ENCODE data around the gene CNTNAP4.

CNTNAP4 gene

GRCh38 chr16:76389126-76389525 lies 111.9 kb downstream of the CNTNAP4 start:
- Mint-ChIP-seq H3K27me3 (no peaks in the 10 kb centered on the region), H3K36me3 (no peaks in the 10 kb centered on the region), H3K9me3 (no peaks in the 10 kb centered on the region), H3K27ac (no peak overlapping the region), H3K4me3 (no peak overlapping the region), H3K4me1 (no peaks in the 10 kb centered on the region)
- DNase-seq (ENCODE audit: low spot score in 2 of 2) (no peak), ATAC-seq (ENCODE audit: low read depth) (no peak)

GRCh38 chr16:76390476-76390875 lies 113.3 kb downstream of the CNTNAP4 start:
- no peaks in the 10 kb centered on the region for H3K27me3 Mint-ChIP-seq
- DNase-seq (ENCODE audit: low spot score in 2 of 2) = no peak
- H3K4me1 Mint-ChIP-seq = no peaks in the 10 kb centered on the region
- H3K27ac Mint-ChIP-seq = no peak overlapping the region
- no peaks in the 10 kb centered on the region for H3K9me3 Mint-ChIP-seq
- ATAC-seq (ENCODE audit: low read depth) = no peak
- no peaks in the 10 kb centered on the region for H3K36me3 Mint-ChIP-seq
- H3K4me3 Mint-ChIP-seq = no peak overlapping the region

- no peaks in the 10 kb centered on the region for H3K27me3 Mint-ChIP-seq
- no peaks in the 10 kb centered on the region for H3K4me1 Mint-ChIP-seq
- no peaks in the 10 kb centered on the region for H3K36me3 Mint-ChIP-seq
- no peak overlapping the region for H3K27ac Mint-ChIP-seq
- no peak for ATAC-seq (ENCODE audit: low read depth)
- DNase-seq (ENCODE audit: low spot score in 2 of 2) = no peak
- peaks cover 4% of the 10 kb centered on the region for H3K9me3 Mint-ChIP-seq
- H3K4me3 Mint-ChIP-seq = no peak overlapping the region
Measured at GRCh38 chr16:76396977-76397376, 119.8 kb downstream of the CNTNAP4 start.

DNA sequence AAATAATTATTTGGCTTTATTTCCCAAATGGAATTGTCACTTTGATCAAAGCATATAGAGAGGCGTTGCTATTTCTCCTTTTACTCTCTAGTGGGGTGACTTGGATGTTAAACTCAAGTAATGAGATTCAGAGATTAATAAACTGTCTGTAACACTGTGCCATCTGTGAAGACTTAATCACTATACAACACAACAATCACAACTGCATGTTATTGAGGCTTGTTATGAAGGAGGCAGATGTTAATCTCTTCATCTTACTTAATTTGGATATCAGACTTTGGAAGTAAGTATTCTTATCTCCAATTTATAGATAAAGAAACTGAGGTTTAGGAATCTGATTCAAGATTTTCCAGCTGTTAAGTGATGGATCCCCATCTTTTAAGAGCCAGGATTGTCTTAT lies 132.5 kb downstream of the CNTNAP4 start:
- Mint-ChIP-seq H3K9me3 (peaks cover 2% of the 10 kb centered on the region), H3K4me3 (no peak overlapping the region), H3K4me1 (no peaks in the 10 kb centered on the region), H3K27ac (no peak overlapping the region), H3K27me3 (no peaks in the 10 kb centered on the region), H3K36me3 (no peaks in the 10 kb centered on the region)
- ATAC-seq (ENCODE audit: low read depth) = no peak
- no peak for DNase-seq (ENCODE audit: low spot score in 2 of 2)

- Mint-ChIP-seq H3K4me3 (no peak overlapping the region), H3K9me3 (peaks cover 2% of the 10 kb centered on the region), H3K27ac (no peak overlapping the region), H3K27me3 (no peaks in the 10 kb centered on the region), H3K36me3 (no peaks in the 10 kb centered on the region), H3K4me1 (no peaks in the 10 kb centered on the region)
- no peak for ATAC-seq (ENCODE audit: low read depth)
- DNase-seq (ENCODE audit: low spot score in 2 of 2) = no peak
Measured at GRCh38 chr16:76421571-76421970, 144.4 kb downstream of the CNTNAP4 start.

DNA sequence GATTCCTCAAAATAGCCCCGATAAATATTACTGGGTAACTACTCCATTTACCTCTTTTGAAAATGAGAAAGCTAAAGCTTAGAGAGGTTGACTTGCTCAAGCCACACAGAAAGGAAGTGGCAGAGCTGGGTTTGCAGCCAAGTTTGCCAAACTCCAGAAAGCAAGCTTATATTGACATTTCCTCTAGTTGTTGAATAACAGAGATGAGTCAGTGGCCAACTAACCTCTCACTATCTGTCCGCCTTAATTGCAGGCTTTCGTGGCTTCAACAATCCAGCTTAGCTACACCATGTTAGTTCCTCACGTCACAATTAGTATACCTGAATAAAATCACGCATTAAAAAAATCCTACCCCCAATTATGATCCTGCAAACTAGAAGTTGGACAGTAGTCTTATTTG lies 151.7 kb downstream of the CNTNAP4 start:
- no peaks in the 10 kb centered on the region for H3K36me3 Mint-ChIP-seq
- no peak for DNase-seq (ENCODE audit: low spot score in 2 of 2)
- H3K9me3 Mint-ChIP-seq = no peaks in the 10 kb centered on the region
- ATAC-seq (ENCODE audit: low read depth) = no peak
- H3K27ac Mint-ChIP-seq = no peak overlapping the region
- H3K4me3 Mint-ChIP-seq = no peak overlapping the region
- no peaks in the 10 kb centered on the region for H3K4me1 Mint-ChIP-seq
- H3K27me3 Mint-ChIP-seq = no peaks in the 10 kb centered on the region

- DNase-seq (ENCODE audit: low spot score in 2 of 2) (no peak), ATAC-seq (ENCODE audit: low read depth) (no peak)
- Mint-ChIP-seq H3K27ac (no peak overlapping the region), H3K4me1 (no peaks in the 10 kb centered on the region), H3K9me3 (peaks cover 2% of the 10 kb centered on the region), H3K4me3 (no peak overlapping the region), H3K27me3 (no peaks in the 10 kb centered on the region), H3K36me3 (no peaks in the 10 kb centered on the region)
Measured at GRCh38 chr16:76441391-76441790, 164.2 kb downstream of the CNTNAP4 start.

- H3K36me3 Mint-ChIP-seq = no peaks in the 10 kb centered on the region
- ATAC-seq (ENCODE audit: low read depth) (no peak), DNase-seq (ENCODE audit: low spot score in 2 of 2) (no peak)
- H3K27ac Mint-ChIP-seq = no peak overlapping the region
- H3K4me1 Mint-ChIP-seq = no peaks in the 10 kb centered on the region
- H3K9me3 Mint-ChIP-seq = peaks cover 2% of the 10 kb centered on the region
- H3K4me3 Mint-ChIP-seq = no peak overlapping the region
- H3K27me3 Mint-ChIP-seq = no peaks in the 10 kb centered on the region
Measured at GRCh38 chr16:76441876-76442275, 164.7 kb downstream of the CNTNAP4 start.

DNA sequence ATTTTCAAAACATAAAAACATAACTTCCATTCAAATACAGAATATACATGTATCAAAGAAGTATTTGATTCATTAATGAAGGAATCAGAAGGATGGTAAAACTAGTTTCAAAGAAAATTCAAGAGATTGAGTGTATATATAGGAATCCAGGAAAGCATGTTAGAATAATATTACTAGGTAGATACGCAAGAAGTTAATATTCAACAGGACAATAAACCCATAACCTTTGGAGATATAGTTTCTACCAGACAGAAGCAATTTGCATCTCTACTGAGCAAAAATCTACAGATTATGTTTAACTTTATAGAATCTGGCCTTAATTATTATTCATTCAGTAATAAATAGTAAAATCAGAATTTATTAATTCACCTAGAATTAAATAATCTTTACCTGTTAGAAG lies 166.8 kb downstream of the CNTNAP4 start:
- DNase-seq (ENCODE audit: low spot score in 2 of 2) (no peak), ATAC-seq (ENCODE audit: low read depth) (no peak)
- H3K4me1 Mint-ChIP-seq = no peaks in the 10 kb centered on the region
- H3K36me3 Mint-ChIP-seq = no peaks in the 10 kb centered on the region
- H3K4me3 Mint-ChIP-seq = no peak overlapping the region
- H3K27ac Mint-ChIP-seq = no peak overlapping the region
- H3K9me3 Mint-ChIP-seq = peaks cover 2% of the 10 kb centered on the region
- H3K27me3 Mint-ChIP-seq = no peaks in the 10 kb centered on the region

GRCh38 chr16:76444832-76445231 lies 167.6 kb downstream of the CNTNAP4 start:
- no peaks in the 10 kb centered on the region for H3K4me1 Mint-ChIP-seq
- ATAC-seq (ENCODE audit: low read depth) (no peak), DNase-seq (ENCODE audit: low spot score in 2 of 2) (no peak)
- H3K36me3 Mint-ChIP-seq = no peaks in the 10 kb centered on the region
- H3K27me3 Mint-ChIP-seq = no peaks in the 10 kb centered on the region
- H3K27ac Mint-ChIP-seq = no peak overlapping the region
- H3K4me3 Mint-ChIP-seq = no peak overlapping the region
- peaks cover 2% of the 10 kb centered on the region for H3K9me3 Mint-ChIP-seq

DNA sequence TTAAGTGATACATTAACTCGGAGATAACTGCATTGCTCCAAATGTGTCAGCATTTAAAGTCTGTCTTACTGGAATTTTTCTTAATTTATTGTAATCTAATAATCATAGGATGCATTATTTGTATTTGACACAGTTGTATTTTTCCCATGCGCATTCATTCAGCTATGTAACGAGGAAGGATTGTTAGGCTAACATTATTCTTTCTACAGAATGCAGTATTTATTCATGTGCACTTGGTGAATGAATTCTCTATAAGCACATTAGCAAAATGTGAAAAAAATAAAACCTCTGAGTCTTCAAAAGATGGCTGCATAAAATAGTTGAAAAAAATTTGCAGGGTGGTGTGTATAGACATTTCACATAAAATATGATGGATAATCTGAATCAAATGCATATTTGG lies 168.6 kb downstream of the CNTNAP4 start:
- DNase-seq (ENCODE audit: low spot score in 2 of 2) (no peak), ATAC-seq (ENCODE audit: low read depth) (no peak)
- H3K27me3 Mint-ChIP-seq = no peaks in the 10 kb centered on the region
- no peak overlapping the region for H3K4me3 Mint-ChIP-seq
- no peak overlapping the region for H3K27ac Mint-ChIP-seq
- no peaks in the 10 kb centered on the region for H3K36me3 Mint-ChIP-seq
- H3K9me3 Mint-ChIP-seq = peaks cover 4% of the 10 kb centered on the region
- no peaks in the 10 kb centered on the region for H3K4me1 Mint-ChIP-seq

- no peak overlapping the region for H3K4me3 Mint-ChIP-seq
- H3K9me3 Mint-ChIP-seq = peaks cover 5% of the 10 kb centered on the region
- no peaks in the 10 kb centered on the region for H3K4me1 Mint-ChIP-seq
- no peak for DNase-seq (ENCODE audit: low spot score in 2 of 2)
- no peaks in the 10 kb centered on the region for H3K36me3 Mint-ChIP-seq
- ATAC-seq (ENCODE audit: low read depth) = no peak
- no peak overlapping the region for H3K27ac Mint-ChIP-seq
- no peaks in the 10 kb centered on the region for H3K27me3 Mint-ChIP-seq
Measured at GRCh38 chr16:76446251-76446650, 169.1 kb downstream of the CNTNAP4 start.

- Mint-ChIP-seq H3K27ac (no peak overlapping the region), H3K4me3 (no peak overlapping the region), H3K36me3 (no peaks in the 10 kb centered on the region), H3K4me1 (no peaks in the 10 kb centered on the region), H3K27me3 (no peaks in the 10 kb centered on the region), H3K9me3 (peaks cover 3% of the 10 kb centered on the region)
- DNase-seq (ENCODE audit: low spot score in 2 of 2) (no peak), ATAC-seq (ENCODE audit: low read depth) (no peak)
Measured at GRCh38 chr16:76450890-76451289, 173.7 kb downstream of the CNTNAP4 start.

DNA sequence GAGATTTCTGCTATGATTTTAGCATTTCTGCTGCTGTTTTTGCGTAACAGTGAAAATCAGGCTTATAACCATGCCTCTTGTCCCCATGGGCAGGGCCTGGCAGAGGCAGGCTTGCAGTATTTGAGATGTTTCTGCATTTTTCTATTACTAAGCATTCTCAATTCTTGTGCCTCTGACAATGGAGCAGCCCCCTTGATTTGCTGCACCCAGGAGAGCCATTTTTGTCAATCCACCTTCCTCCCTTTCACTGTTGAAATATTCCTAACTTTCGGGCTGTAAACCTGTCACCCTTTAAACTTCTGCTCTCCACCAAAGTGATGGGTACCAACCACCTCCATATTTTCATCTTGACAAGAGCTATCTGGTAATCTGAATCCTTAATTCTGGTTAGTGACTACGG lies 178.1 kb downstream of the CNTNAP4 start:
- no peak for DNase-seq (ENCODE audit: low spot score in 2 of 2)
- no peak for ATAC-seq (ENCODE audit: low read depth)
- no peaks in the 10 kb centered on the region for H3K4me1 Mint-ChIP-seq
- H3K36me3 Mint-ChIP-seq = no peaks in the 10 kb centered on the region
- H3K4me3 Mint-ChIP-seq = no peak overlapping the region
- H3K27me3 Mint-ChIP-seq = no peaks in the 10 kb centered on the region
- H3K9me3 Mint-ChIP-seq = peaks cover 6% of the 10 kb centered on the region
- H3K27ac Mint-ChIP-seq = no peak overlapping the region

DNA sequence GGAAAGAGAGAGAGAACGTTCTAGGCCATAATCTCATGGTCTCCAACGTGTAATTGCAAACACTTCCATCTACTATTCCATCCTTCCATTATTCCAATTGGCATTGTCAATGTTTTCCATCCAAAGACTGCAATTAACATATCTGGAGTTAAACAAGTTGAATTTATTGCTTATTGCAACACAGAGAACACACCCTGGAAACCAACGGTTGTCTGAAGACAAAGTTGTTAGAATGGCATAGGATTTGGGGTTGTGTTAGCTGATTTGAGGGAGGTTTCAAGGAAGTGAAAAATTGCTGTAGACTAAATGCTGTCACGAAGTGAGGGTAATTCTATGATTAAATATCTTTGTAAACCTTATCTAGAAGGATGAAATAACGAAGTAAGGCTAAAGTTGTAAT lies 178.8 kb downstream of the CNTNAP4 start:
- Mint-ChIP-seq H3K27me3 (no peaks in the 10 kb centered on the region), H3K9me3 (peaks cover 3% of the 10 kb centered on the region), H3K4me1 (no peaks in the 10 kb centered on the region), H3K27ac (no peak overlapping the region), H3K4me3 (no peak overlapping the region), H3K36me3 (no peaks in the 10 kb centered on the region)
- no peak for DNase-seq (ENCODE audit: low spot score in 2 of 2)
- ATAC-seq (ENCODE audit: low read depth) = no peak

DNA sequence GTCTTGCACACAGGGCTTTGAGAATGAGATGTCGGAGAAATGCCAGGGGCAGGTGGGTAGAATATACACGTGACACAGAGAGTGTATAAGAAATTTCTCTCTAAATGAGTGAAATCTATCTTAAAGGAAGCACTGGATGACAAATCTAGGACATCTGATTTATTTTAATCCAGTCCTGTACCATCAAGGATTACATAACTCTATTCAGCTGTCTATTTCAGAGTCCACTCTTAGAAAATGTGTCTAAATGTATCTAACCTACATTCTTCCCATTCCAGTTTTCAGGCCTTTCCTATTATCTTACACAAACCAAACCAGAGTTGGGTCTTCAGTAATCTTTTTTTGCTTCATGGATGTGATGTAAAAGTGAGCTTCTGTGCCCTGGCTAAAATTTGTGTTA lies 181.9 kb downstream of the CNTNAP4 start:
- Mint-ChIP-seq H3K9me3 (peaks cover 3% of the 10 kb centered on the region), H3K36me3 (no peaks in the 10 kb centered on the region), H3K4me3 (no peak overlapping the region), H3K27me3 (no peaks in the 10 kb centered on the region), H3K4me1 (no peaks in the 10 kb centered on the region), H3K27ac (no peak overlapping the region)
- ATAC-seq (ENCODE audit: low read depth) (no peak), DNase-seq (ENCODE audit: low spot score in 2 of 2) (no peak)
